HG02610 (cell line): ENCODE results near the gene GTF2IRD2.
"Not testable (repeated sequence)": the region's sequence is repeated elsewhere in the genome, so short reads cannot be mapped to it uniquely, and the experiment has no call there.

Source experiments
- ATAC-seq: cut with Tn5 transposase; IDR thresholded peaks from one replicate; pipeline ENCODE4 v1.9.1; 2021; ENCODE audit warnings: mild to moderate bottlenecking, moderate library complexity; ENCODE audit not compliant: unreplicated experiment

GTF2IRD2 gene

GRCh38 chr7:74850833-74851721 is at the start of gene GTF2IRD2:
TSS of gene GTF2IRD2 (minus strand) at chr7:74851605. CDS start at chr7:74836378, 15,227 bp downstream.
- ATAC-seq, result peak; percentile 82

GRCh38 chr7:74890158-74891123 is 39.0 kb upstream of the GTF2IRD2 start:
- peak; percentile 63 for ATAC-seq

- not testable (repeated sequence) for ATAC-seq
Measured at GRCh38 chr7:74889518-74890129, 38.2 kb upstream of the GTF2IRD2 start.

- ATAC-seq, result not testable (repeated sequence)
Measured at GRCh38 chr7:74885295-74885694, 33.9 kb upstream of the GTF2IRD2 start.

GRCh38 chr7:74882110-74882509 is 30.7 kb upstream of the GTF2IRD2 start:
- ATAC-seq, result not testable (repeated sequence)

GRCh38 chr7:74874748-74875512 is 23.5 kb upstream of the GTF2IRD2 start:
- not testable (repeated sequence) for ATAC-seq

GRCh38 chr7:74874104-74874747 is 22.8 kb upstream of the GTF2IRD2 start:
- ATAC-seq, result not testable (repeated sequence)

- not testable (repeated sequence) for ATAC-seq
Measured at GRCh38 chr7:74872542-74872941, 21.1 kb upstream of the GTF2IRD2 start.

GRCh38 chr7:74865777-74866176 is 14.4 kb upstream of the GTF2IRD2 start:
- ATAC-seq, result not testable (repeated sequence)

- ATAC-seq, result not testable (repeated sequence)
Measured at GRCh38 chr7:74849853-74850252, 1.6 kb downstream of the GTF2IRD2 start.

- ATAC-seq, result not testable (repeated sequence)
Measured at GRCh38 chr7:74830411-74830810, 21.0 kb downstream of the GTF2IRD2 start.

- not testable (repeated sequence) for ATAC-seq
Measured at GRCh38 chr7:74829959-74830358, 21.4 kb downstream of the GTF2IRD2 start.

GRCh38 chr7:74821259-74821658 is 30.1 kb downstream of the GTF2IRD2 start:
- ATAC-seq, result not testable (repeated sequence)

- peak; percentile 89 for ATAC-seq
Measured at GRCh38 chr7:74820146-74820805, 31.1 kb downstream of the GTF2IRD2 start.

GRCh38 chr7:74815882-74816281 is 35.5 kb downstream of the GTF2IRD2 start:
- not testable (repeated sequence) for ATAC-seq

- not testable (repeated sequence) for ATAC-seq
Measured at GRCh38 chr7:74798644-74799043, 52.8 kb downstream of the GTF2IRD2 start.

GRCh38 chr7:74797848-74798622 is 53.4 kb downstream of the GTF2IRD2 start:
- ATAC-seq, result not testable (repeated sequence)

GRCh38 chr7:74789200-74789736 is 62.1 kb downstream of the GTF2IRD2 start:
- not testable (repeated sequence) for ATAC-seq
